ENCODE results near the gene EFCAB8. TPM values are rescaled to one million over a fixed set of nuclear protein-coding genes. Genes with fewer than 3 reads are reported as not detected.

EFCAB8 gene
- total and polyA plus RNA-seq, 4 donors = 0.08 to 0.83 (median 0.46) TPM

GRCh38 chr20:32841632-32842031, 17.1 kb upstream of the EFCAB8 start:
- Histone ChIP-seq H3K4me1 (ENCODE audit: control insufficient read depth in 5 of 5, insufficient read depth in 5 of 5, low read length in 5 of 5) (peaks cover 0 to 2% (median 0%) of the 10 kb centered on the region in 5 donors), H3K27me3 (ENCODE audit: control insufficient read depth in 3 of 3, insufficient read depth in 3 of 3, low read length in 2 of 3) (no peaks in the 10 kb centered on the region), H3K4me3 (no peak overlapping the region), H3K36me3 (ENCODE audit: control insufficient read depth in 4 of 4, insufficient read depth in 4 of 4, low read length in 4 of 4) (peaks cover 26 to 46% (median 37%) of the 10 kb centered on the region in 4 donors), H3K9me3 (ENCODE audit: control insufficient read depth in 4 of 4, insufficient read depth in 3 of 4, low read length in 3 of 4) (no peaks in the 10 kb centered on the region), H3K9ac (ENCODE audit: insufficient read depth in 1 of 2, low read length in 2 of 2) (no peak overlapping the region), H3K27ac (ENCODE audit: low read depth in 1 of 2, low read length in 1 of 2) (no peak overlapping the region)
- no peak for TF ChIP-seq CTCF (IDR thresholded peaks at IDR 0.05; ENCODE audit: control extremely low read depth, extremely low read depth)
- ATAC-seq (ENCODE audit: insufficient read depth, low FRiP score) (no peak), DNase-seq (no peak)
- WGBS, 2 donors = 72 to 80% methylated on average over 2 of the region's 2 CpGs

GRCh38 chr20:32842688-32843524, 15.8 kb upstream of the EFCAB8 start:
- ATAC-seq (ENCODE audit: insufficient read depth, low FRiP score) (no peak), DNase-seq (no peak)
- Histone ChIP-seq H3K27ac (ENCODE audit: low read depth in 1 of 2, low read length in 1 of 2) (no peak overlapping the region), H3K36me3 (ENCODE audit: control insufficient read depth in 4 of 4, insufficient read depth in 4 of 4, low read length in 4 of 4) (peaks cover 28 to 44% (median 38%) of the 10 kb centered on the region in 4 donors), H3K9ac (ENCODE audit: insufficient read depth in 1 of 2, low read length in 2 of 2) (no peak overlapping the region), H3K4me1 (ENCODE audit: control insufficient read depth in 5 of 5, insufficient read depth in 5 of 5, low read length in 5 of 5) (peaks cover 0 to 2% (median 0%) of the 10 kb centered on the region in 5 donors), H3K4me3 (no peak overlapping the region), H3K9me3 (ENCODE audit: control insufficient read depth in 4 of 4, insufficient read depth in 3 of 4, low read length in 3 of 4) (no peaks in the 10 kb centered on the region), H3K27me3 (ENCODE audit: control insufficient read depth in 3 of 3, insufficient read depth in 3 of 3, low read length in 2 of 3) (no peaks in the 10 kb centered on the region)
- TF ChIP-seq CTCF (IDR thresholded peaks at IDR 0.05; ENCODE audit: control extremely low read depth, extremely low read depth) = no peak
- WGBS, 2 donors = 88 to 93% methylated on average over 8 of the region's 8 CpGs

- no peak for TF ChIP-seq CTCF (IDR thresholded peaks at IDR 0.05; ENCODE audit: control extremely low read depth, extremely low read depth)
- H3K27ac ChIP-seq (ENCODE audit: low read depth in 1 of 2, low read length in 1 of 2) = no peak overlapping the region
- H3K27me3 ChIP-seq (ENCODE audit: control insufficient read depth in 3 of 3, insufficient read depth in 3 of 3, low read length in 2 of 3) = no peaks in the 10 kb centered on the region
- WGBS, 2 donors = 93 to 96% methylated on average over 2 of the region's 2 CpGs
- ATAC-seq (ENCODE audit: insufficient read depth, low FRiP score) (no peak), DNase-seq (no peak)
- H3K4me1 ChIP-seq (ENCODE audit: control insufficient read depth in 5 of 5, insufficient read depth in 5 of 5, low read length in 5 of 5) = peaks cover 0 to 3% (median 0%) of the 10 kb centered on the region in 5 donors
- no peak overlapping the region for H3K4me3 ChIP-seq
- H3K36me3 ChIP-seq (ENCODE audit: control insufficient read depth in 4 of 4, insufficient read depth in 4 of 4, low read length in 4 of 4) = peaks cover 20 to 33% (median 30%) of the 10 kb centered on the region in 4 donors
- H3K9ac ChIP-seq (ENCODE audit: insufficient read depth in 1 of 2, low read length in 2 of 2) = no peak overlapping the region
- no peaks in the 10 kb centered on the region for H3K9me3 ChIP-seq (ENCODE audit: control insufficient read depth in 4 of 4, insufficient read depth in 3 of 4, low read length in 3 of 4)
These were observed 12.9 kb upstream of the EFCAB8 start for GRCh38 chr20:32845786-32846185.
